ENCODE data around the gene LHX3.
A peak's percentile ranks its signal among the peaks of the same experiment; 100 is the strongest.

Gene LHX3

DNA sequence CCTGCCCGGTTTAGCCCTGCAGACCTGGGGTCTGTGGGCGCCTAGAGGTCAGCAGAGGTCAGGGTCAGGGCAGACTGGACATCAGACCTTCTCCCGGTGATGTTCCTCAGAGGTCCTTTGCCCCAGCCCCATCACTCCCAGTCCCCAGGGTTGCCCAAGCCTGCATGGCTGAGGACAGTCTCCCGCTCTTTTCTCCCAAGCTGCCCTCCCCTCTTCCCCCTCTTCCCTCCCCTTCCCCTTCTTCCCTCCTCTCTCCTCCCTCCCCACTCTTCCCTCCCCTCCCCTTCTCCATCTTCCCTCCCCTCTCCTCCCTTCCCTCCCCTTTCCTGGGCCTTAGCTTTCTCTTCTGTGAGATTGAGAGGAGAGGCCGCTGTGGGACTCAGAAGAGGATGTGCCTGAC is 10.4 kb downstream of the LHX3 start:
- Histone ChIP-seq H3K9me3 (ENCODE audit: control insufficient read depth, insufficient read depth, low read depth, low read length) (no peaks in the 10 kb centered on the region), H3K27ac (ENCODE audit: extremely low read depth, low read depth, low read length) (no peak overlapping the region), H3K4me3 (ENCODE audit: low read depth, low read length) (no peak overlapping the region), H3K4me1 (ENCODE audit: control insufficient read depth, insufficient read depth, low read length) (peaks cover 2% of the 10 kb centered on the region; the same call in 1 of the 2 replicates), H3K36me3 (ENCODE audit: control insufficient read depth in 2 of 2, insufficient read depth in 1 of 2, low read length in 2 of 2) (no peaks in the 10 kb centered on the region)
- CTCF ChIA-PET: no interaction called here
- TF ChIP-seq, protein P1, sequence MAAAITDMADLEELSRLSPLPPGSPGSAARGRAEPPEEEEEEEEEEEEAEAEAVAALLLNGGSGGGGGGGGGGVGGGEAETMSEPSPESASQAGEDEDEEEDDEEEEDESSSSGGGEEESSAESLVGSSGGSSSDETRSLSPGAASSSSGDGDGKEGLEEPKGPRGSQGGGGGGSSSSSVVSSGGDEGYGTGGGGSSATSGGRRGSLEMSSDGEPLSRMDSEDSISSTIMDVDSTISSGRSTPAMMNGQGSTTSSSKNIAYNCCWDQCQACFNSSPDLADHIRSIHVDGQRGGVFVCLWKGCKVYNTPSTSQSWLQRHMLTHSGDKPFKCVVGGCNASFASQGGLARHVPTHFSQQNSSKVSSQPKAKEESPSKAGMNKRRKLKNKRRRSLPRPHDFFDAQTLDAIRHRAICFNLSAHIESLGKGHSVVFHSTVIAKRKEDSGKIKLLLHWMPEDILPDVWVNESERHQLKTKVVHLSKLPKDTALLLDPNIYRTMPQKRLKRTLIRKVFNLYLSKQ (tag by site-specific recombination; IDR thresholded peaks at IDR 0.05; ENCODE audit: borderline replicate concordance): no peak
- TF ChIP-seq ZNF701 (tag by site-specific recombination; IDR thresholded peaks at IDR 0.05) (no peak), YY1 (tag by site-specific recombination; IDR thresholded peaks at IDR 0.05) (no peak), ZEB2 (tag by site-specific recombination; IDR thresholded peaks at IDR 0.05) (no peak), ZSCAN30 (tag by site-specific recombination; IDR thresholded peaks at IDR 0.05) (no peak), TCF7L2 (IDR thresholded peaks at IDR 0.05; ENCODE audit: borderline replicate concordance, low read depth, low read length) (no peak), ZBTB7A (tag by site-specific recombination; IDR thresholded peaks at IDR 0.05; ENCODE audit: low read depth) (no peak), SCRT2 (tag by site-specific recombination; IDR thresholded peaks at IDR 0.05) (no peak), ZNF202 (tag by site-specific recombination; IDR thresholded peaks at IDR 0.05; ENCODE audit: borderline replicate concordance) (no peak), WT1 (tag by site-specific recombination; IDR thresholded peaks at IDR 0.05) (peak; percentile 97), ZIC2 (tag by site-specific recombination; IDR thresholded peaks at IDR 0.05) (no peak), ZNF707 (tag by site-specific recombination; IDR thresholded peaks at IDR 0.05) (no peak), TRIM28 (IDR thresholded peaks at IDR 0.05; ENCODE audit: borderline replicate concordance, low read length) (no peak), BCL11B (tag by site-specific recombination; IDR thresholded peaks at IDR 0.05; ENCODE audit: low read depth) (0 out of 2 replicates have a peak, but pooled peaks have one; percentile 45), ZNF843 (tag by site-specific recombination; IDR thresholded peaks at IDR 0.05) (no peak), SP2 (tag by site-specific recombination; IDR thresholded peaks at IDR 0.05) (peak; percentile 62)
- TF ChIP-seq, protein P2, sequence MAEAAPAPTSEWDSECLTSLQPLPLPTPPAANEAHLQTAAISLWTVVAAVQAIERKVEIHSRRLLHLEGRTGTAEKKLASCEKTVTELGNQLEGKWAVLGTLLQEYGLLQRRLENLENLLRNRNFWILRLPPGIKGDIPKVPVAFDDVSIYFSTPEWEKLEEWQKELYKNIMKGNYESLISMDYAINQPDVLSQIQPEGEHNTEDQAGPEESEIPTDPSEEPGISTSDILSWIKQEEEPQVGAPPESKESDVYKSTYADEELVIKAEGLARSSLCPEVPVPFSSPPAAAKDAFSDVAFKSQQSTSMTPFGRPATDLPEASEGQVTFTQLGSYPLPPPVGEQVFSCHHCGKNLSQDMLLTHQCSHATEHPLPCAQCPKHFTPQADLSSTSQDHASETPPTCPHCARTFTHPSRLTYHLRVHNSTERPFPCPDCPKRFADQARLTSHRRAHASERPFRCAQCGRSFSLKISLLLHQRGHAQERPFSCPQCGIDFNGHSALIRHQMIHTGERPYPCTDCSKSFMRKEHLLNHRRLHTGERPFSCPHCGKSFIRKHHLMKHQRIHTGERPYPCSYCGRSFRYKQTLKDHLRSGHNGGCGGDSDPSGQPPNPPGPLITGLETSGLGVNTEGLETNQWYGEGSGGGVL (tag by site-specific recombination; IDR thresholded peaks at IDR 0.05): peak; percentile 74
- TF ChIP-seq, protein P3, sequence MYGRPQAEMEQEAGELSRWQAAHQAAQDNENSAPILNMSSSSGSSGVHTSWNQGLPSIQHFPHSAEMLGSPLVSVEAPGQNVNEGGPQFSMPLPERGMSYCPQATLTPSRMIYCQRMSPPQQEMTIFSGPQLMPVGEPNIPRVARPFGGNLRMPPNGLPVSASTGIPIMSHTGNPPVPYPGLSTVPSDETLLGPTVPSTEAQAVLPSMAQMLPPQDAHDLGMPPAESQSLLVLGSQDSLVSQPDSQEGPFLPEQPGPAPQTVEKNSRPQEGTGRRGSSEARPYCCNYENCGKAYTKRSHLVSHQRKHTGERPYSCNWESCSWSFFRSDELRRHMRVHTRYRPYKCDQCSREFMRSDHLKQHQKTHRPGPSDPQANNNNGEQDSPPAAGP (tag by site-specific recombination; IDR thresholded peaks at IDR 0.05): peak; percentile 83
- TF ChIP-seq, protein P4, sequence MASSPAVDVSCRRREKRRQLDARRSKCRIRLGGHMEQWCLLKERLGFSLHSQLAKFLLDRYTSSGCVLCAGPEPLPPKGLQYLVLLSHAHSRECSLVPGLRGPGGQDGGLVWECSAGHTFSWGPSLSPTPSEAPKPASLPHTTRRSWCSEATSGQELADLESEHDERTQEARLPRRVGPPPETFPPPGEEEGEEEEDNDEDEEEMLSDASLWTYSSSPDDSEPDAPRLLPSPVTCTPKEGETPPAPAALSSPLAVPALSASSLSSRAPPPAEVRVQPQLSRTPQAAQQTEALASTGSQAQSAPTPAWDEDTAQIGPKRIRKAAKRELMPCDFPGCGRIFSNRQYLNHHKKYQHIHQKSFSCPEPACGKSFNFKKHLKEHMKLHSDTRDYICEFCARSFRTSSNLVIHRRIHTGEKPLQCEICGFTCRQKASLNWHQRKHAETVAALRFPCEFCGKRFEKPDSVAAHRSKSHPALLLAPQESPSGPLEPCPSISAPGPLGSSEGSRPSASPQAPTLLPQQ (tag by site-specific recombination; IDR thresholded peaks at IDR 0.05): no peak
- TF ChIP-seq, protein P5, sequence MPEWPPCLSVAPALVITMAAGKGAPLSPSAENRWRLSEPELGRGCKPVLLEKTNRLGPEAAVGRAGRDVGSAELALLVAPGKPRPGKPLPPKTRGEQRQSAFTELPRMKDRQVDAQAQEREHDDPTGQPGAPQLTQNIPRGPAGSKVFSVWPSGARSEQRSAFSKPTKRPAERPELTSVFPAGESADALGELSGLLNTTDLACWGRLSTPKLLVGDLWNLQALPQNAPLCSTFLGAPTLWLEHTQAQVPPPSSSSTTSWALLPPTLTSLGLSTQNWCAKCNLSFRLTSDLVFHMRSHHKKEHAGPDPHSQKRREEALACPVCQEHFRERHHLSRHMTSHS (tag by site-specific recombination; IDR thresholded peaks at IDR 0.05): no peak
- TF ChIP-seq, protein P6, sequence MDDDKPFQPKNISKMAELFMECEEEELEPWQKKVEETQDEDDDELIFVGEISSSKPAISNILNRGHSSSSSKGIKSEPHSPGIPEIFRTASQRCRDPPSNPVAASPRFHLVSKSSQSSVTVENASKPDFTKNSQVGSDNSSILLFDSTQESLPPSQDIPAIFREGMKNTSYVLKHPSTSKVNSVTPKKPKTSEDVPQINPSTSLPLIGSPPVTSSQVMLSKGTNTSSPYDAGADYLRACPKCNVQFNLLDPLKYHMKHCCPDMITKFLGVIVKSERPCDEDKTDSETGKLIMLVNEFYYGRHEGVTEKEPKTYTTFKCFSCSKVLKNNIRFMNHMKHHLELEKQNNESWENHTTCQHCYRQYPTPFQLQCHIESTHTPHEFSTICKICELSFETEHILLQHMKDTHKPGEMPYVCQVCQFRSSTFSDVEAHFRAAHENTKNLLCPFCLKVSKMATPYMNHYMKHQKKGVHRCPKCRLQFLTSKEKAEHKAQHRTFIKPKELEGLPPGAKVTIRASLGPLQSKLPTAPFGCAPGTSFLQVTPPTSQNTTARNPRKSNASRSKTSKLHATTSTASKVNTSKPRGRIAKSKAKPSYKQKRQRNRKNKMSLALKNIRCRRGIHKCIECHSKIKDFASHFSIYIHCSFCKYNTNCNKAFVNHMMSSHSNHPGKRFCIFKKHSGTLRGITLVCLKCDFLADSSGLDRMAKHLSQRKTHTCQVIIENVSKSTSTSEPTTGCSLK (tag by site-specific recombination; IDR thresholded peaks at IDR 0.05): no peak
- POLR2A ChIA-PET: no interaction called here
